ENCODE measurements around the gene ZFPM1.

DNA sequence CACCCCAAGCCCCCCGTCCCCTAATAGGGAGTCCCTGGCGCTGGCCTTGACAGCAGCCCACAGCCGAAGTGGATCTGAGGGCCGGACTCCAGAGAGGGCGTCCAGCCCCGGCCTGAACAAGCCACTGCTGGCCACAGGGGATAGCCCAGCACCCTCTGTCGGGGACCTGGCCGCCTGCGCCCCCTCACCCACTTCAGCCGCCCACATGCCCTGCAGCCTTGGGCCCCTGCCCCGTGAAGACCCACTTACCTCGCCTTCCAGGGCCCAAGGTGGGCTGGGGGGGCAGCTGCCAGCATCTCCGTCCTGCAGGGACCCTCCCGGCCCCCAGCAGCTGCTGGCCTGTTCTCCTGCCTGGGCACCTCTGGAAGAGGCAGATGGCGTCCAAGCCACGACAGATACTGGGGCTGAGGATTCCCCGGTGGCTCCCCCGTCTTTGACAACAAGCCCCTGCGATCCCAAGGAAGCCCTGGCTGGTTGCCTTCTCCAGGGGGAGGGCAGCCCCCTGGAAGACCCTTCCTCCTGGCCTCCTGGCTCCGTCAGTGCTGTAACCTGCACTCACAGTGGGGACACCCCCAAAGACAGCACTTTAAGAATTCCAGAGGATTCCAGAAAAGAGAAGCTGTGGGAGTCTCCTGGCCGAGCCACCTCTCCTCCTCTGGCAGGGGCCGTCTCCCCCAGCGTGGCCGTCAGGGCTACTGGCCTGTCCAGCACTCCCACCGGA is 19.3 kb upstream of the ZFPM1 start:
- TF ChIP-seq, protein P1, sequence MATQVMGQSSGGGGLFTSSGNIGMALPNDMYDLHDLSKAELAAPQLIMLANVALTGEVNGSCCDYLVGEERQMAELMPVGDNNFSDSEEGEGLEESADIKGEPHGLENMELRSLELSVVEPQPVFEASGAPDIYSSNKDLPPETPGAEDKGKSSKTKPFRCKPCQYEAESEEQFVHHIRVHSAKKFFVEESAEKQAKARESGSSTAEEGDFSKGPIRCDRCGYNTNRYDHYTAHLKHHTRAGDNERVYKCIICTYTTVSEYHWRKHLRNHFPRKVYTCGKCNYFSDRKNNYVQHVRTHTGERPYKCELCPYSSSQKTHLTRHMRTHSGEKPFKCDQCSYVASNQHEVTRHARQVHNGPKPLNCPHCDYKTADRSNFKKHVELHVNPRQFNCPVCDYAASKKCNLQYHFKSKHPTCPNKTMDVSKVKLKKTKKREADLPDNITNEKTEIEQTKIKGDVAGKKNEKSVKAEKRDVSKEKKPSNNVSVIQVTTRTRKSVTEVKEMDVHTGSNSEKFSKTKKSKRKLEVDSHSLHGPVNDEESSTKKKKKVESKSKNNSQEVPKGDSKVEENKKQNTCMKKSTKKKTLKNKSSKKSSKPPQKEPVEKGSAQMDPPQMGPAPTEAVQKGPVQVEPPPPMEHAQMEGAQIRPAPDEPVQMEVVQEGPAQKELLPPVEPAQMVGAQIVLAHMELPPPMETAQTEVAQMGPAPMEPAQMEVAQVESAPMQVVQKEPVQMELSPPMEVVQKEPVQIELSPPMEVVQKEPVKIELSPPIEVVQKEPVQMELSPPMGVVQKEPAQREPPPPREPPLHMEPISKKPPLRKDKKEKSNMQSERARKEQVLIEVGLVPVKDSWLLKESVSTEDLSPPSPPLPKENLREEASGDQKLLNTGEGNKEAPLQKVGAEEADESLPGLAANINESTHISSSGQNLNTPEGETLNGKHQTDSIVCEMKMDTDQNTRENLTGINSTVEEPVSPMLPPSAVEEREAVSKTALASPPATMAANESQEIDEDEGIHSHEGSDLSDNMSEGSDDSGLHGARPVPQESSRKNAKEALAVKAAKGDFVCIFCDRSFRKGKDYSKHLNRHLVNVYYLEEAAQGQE (IDR thresholded peaks at IDR 0.05; ENCODE audit: low read depth) = no peak
- TF ChIP-seq FOXM1 (IDR thresholded peaks at IDR 0.05; ENCODE audit: borderline replicate concordance, low read depth) = no peak
- TF ChIP-seq YY1 (IDR thresholded peaks at IDR 0.05; ENCODE audit: low read depth) = no peak
- TF ChIP-seq, protein P2, sequence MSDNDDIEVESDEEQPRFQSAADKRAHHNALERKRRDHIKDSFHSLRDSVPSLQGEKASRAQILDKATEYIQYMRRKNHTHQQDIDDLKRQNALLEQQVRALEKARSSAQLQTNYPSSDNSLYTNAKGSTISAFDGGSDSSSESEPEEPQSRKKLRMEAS (IDR thresholded peaks at IDR 0.05) = no peak
- no peak for TF ChIP-seq CEBPB (IDR thresholded peaks at IDR 0.05)
- TF ChIP-seq EP300 (IDR thresholded peaks at IDR 0.05; ENCODE audit: borderline replicate concordance) = no peak
- TF ChIP-seq RAD21 (IDR thresholded peaks at IDR 0.05; ENCODE audit: low read depth) = no peak
- TF ChIP-seq TEAD4 (IDR thresholded peaks at IDR 0.05) = no peak
- no peak for TF ChIP-seq NFIC (IDR thresholded peaks at IDR 0.05)
